Measurements from ENCODE around the gene ADGB. TPM values are rescaled to one million over a fixed set of nuclear protein-coding genes. Genes with fewer than 3 reads are reported as not detected.

The ADGB gene
- not detected in 2 replicates for total RNA-seq

DNA sequence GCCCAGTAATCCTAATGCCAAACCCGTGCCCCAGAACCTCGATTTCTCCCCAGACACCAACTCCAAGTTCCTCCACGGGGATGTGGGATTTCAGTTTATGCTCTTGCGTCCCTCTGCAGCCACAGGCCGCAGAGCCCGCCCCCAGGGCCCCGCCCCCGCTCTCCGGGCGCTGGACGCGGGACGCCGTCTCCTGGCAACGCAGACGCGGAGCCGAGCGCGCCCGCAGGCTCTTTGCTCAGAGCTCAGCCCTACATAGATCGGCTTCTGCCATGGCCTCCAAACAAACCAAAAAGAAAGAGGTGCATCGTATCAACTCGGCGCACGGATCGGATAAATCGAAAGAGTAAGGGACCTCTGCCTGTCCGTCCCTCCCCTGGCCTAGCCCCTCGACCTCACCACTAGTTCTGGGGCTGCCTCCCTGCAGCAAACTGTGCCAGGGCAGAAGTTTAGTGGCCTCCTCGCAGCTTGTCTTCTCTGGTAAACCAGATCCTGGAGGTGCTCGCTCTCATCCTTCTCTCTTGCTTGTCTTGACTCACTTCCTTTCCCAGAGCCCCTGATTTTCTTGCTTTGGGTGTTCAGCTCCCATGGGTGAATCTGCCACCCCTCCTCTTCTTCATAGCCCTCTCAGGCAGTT is at the start of gene ADGB:
Gene ADGB (plus strand): TSS at position 201 of the 634 bp plus-strand sequence. CDS start 69 bp downstream, at position 270.

Other genes starting within 250 kb of the ADGB start
- gene RAB32, start 55.1 kb upstream of the ADGB start, total RNA-seq, result 111 and 124 TPM in 2 replicates

Measured in smooth muscle cell of bladder (primary cell).